ENCODE measurements around the gene MTHFD1L. TPM values are rescaled to one million over a fixed set of nuclear protein-coding genes. Genes with fewer than 3 reads are reported as not detected.

MTHFD1L gene
- total and polyA plus RNA-seq, 9 of the 15 experiments (the other 6 are each of a cell fraction or from before 2014, with no cell fraction given) = 20.9 to 128 (median 61.0) TPM

DNA sequence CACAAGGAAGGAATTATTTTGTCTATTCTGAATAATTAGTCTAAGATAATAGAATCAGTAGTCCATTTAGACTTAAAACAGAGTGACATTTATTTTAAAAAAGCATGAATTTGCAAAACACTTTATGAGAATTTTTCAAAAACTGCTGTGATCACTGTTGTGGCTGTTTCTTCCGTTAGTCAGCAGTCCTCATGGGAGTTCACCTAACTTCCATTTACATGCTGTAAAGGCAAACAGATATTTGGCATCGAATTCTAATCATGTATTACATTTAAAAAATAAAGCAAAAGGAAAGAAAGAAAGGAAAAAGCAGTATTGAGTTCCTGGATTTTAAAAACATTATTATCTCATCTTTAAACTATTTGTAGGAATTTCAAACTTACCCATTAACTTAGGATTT, 111.8 kb downstream of the MTHFD1L start:
- Histone ChIP-seq H3K4me3 (no peak overlapping the region), H3K4me2 (ENCODE audit: insufficient read depth, low read length) (no peak overlapping the region), H3K9ac (ENCODE audit: insufficient read depth in 1 of 2, low read depth in 2 of 2, low read length in 2 of 2) (no peak overlapping the region), H3K27me3 (ENCODE audit: control insufficient read depth in 2 of 2, insufficient read depth in 2 of 2, low read length in 2 of 2) (no peaks in the 10 kb centered on the region), H3K27ac (ENCODE audit: extremely low read depth, low read depth, low read length) (no peak overlapping the region), H3K9me1 (ENCODE audit: control insufficient read depth, insufficient read depth, low read length) (no peaks in the 10 kb centered on the region), H3K79me2 (ENCODE audit: control insufficient read depth, insufficient read depth, low read length) (no peaks in the 10 kb centered on the region), H3K36me3 (ENCODE audit: control insufficient read depth, insufficient read depth, low read length) (peaks cover 59% of the 10 kb centered on the region; the same call in 2 of the 3 replicates), H2AFZ (ENCODE audit: low read depth, low read length) (no peak overlapping the region), H4K20me1 (replicated peaks; ENCODE audit: control insufficient read depth, insufficient read depth, low read length) (no peaks in the 10 kb centered on the region), H3K4me1 (replicated peaks in 1 of 2; ENCODE audit: control insufficient read depth in 2 of 2, insufficient read depth in 2 of 2, low read length in 2 of 2) (no peaks in the 10 kb centered on the region), H3K9me3 (replicated peaks; ENCODE audit: control insufficient read depth, insufficient read depth, low read depth, low read length) (no peaks in the 10 kb centered on the region)
- no TSS peak for BruUV-seq (replicated peaks)
- POLR2A ChIA-PET = interaction anchor here (0.6 to 1.2 kb wide), 2 partner anchors 201 to 1992 kb away, joined by 3 to 4 read pairs; no protein-coding TSS in a partner anchor
- no peak for DNase-seq (ENCODE audit: extremely low read depth in 1 of 4, low spot score in 3 of 4)
- no peak for TF ChIP-seq ZNF140 (CRISPR knock-in tag; IDR thresholded peaks at IDR 0.05)
- peak; percentile 17; the same call in 1 of the 2 replicates for TF ChIP-seq MAFG (tag; conservative IDR thresholded peaks at IDR 0.05)
- 89% methylated on average over 2 of the region's 2 CpGs for WGBS (ENCODE audit: insufficient coverage, low coverage, missing lambda C conversion rate)
- in situ Hi-C loops (cut with MboI) (no loop called here), intact Hi-C loops (cut with micrococcal nuclease) (no loop called here)
- no peak for ATAC-seq
- CTCF ChIA-PET (ENCODE audit: low intra/inter-chr PET ratio) = no interaction called here
- no peak for FAIRE-seq

DNA sequence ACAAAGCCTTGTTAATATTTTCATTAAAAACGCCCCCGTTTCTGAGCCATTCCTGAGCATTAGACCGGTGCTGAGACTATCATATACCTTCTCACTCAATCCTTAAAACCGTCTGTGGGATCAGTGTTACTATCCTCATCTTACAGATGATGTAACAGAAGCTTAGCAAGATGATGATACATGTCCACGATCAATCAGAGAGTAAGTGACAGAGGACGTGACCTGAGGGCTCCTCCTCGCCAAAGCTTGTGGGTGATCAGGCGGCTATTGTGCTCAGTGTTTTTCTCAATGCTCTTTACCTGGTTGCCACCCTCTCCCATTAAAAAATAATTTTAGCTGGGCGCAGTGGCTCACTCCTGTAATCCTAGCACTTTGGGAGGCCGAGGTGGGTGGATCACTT, 113.1 kb downstream of the MTHFD1L start:
- ChIA-PET CTCF (ENCODE audit: low intra/inter-chr PET ratio) (no interaction called here), POLR2A (interaction anchor here (0.6 to 1.2 kb wide), 3 partner anchors 11 to 238 kb away, joined by 3 to 4 read pairs (median 3); no protein-coding TSS in a partner anchor)
- intact Hi-C loops (cut with micrococcal nuclease) = no loop called here
- H3K79me2 ChIP-seq (ENCODE audit: control insufficient read depth, insufficient read depth, low read length) = no peaks in the 10 kb centered on the region
- no peak for ATAC-seq
- H3K4me3 ChIP-seq = no peak overlapping the region
- in situ Hi-C loops (cut with MboI) = no loop called here
- no TSS peak for BruUV-seq (replicated peaks)
- H3K27me3 ChIP-seq (ENCODE audit: control insufficient read depth in 2 of 2, insufficient read depth in 2 of 2, low read length in 2 of 2) = no peaks in the 10 kb centered on the region
- H3K4me2 ChIP-seq (ENCODE audit: insufficient read depth, low read length) = no peak overlapping the region
- H4K20me1 ChIP-seq (replicated peaks; ENCODE audit: control insufficient read depth, insufficient read depth, low read length) = no peaks in the 10 kb centered on the region
- H3K36me3 ChIP-seq (ENCODE audit: control insufficient read depth, insufficient read depth, low read length) = peaks cover 58% of the 10 kb centered on the region; the same call in 2 of the 3 replicates
- no peak overlapping the region for H2AFZ ChIP-seq (ENCODE audit: low read depth, low read length)
- H3K9me3 ChIP-seq (replicated peaks; ENCODE audit: control insufficient read depth, insufficient read depth, low read depth, low read length) = no peaks in the 10 kb centered on the region
- no peak for DNase-seq (ENCODE audit: extremely low read depth in 1 of 4, low spot score in 3 of 4)
- peak; percentile 19 for FAIRE-seq
- H3K27ac ChIP-seq (ENCODE audit: extremely low read depth, low read depth, low read length) = no peak overlapping the region
- WGBS (ENCODE audit: insufficient coverage, low coverage, missing lambda C conversion rate) = 82% methylated on average over 10 of the region's 10 CpGs
- H3K4me1 ChIP-seq (replicated peaks in 1 of 2; ENCODE audit: control insufficient read depth in 2 of 2, insufficient read depth in 2 of 2, low read length in 2 of 2) = no peaks in the 10 kb centered on the region
- H3K9ac ChIP-seq (ENCODE audit: insufficient read depth in 1 of 2, low read depth in 2 of 2, low read length in 2 of 2) = no peak overlapping the region
- no peaks in the 10 kb centered on the region for H3K9me1 ChIP-seq (ENCODE audit: control insufficient read depth, insufficient read depth, low read length)
- TF ChIP-seq ZNF766 (CRISPR knock-in tag; conservative IDR thresholded peaks at IDR 0.05) (no peak), ILF3 (IDR thresholded peaks at IDR 0.05; ENCODE audit: borderline replicate concordance) (no peak), GTF2F1 (IDR thresholded peaks at IDR 0.05; ENCODE audit: low read depth, low read length) (no peak), PPARD (CRISPR knock-in tag; IDR thresholded peaks at IDR 0.05) (no peak)
- TF ChIP-seq, protein P1, sequence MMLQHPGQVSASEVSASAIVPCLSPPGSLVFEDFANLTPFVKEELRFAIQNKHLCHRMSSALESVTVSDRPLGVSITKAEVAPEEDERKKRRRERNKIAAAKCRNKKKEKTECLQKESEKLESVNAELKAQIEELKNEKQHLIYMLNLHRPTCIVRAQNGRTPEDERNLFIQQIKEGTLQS (IDR thresholded peaks at IDR 0.05) = no peak
- TF ChIP-seq, protein P1 (CRISPR knock-in tag; conservative IDR thresholded peaks at IDR 0.05) = no peak
- TF ChIP-seq, protein P2, sequence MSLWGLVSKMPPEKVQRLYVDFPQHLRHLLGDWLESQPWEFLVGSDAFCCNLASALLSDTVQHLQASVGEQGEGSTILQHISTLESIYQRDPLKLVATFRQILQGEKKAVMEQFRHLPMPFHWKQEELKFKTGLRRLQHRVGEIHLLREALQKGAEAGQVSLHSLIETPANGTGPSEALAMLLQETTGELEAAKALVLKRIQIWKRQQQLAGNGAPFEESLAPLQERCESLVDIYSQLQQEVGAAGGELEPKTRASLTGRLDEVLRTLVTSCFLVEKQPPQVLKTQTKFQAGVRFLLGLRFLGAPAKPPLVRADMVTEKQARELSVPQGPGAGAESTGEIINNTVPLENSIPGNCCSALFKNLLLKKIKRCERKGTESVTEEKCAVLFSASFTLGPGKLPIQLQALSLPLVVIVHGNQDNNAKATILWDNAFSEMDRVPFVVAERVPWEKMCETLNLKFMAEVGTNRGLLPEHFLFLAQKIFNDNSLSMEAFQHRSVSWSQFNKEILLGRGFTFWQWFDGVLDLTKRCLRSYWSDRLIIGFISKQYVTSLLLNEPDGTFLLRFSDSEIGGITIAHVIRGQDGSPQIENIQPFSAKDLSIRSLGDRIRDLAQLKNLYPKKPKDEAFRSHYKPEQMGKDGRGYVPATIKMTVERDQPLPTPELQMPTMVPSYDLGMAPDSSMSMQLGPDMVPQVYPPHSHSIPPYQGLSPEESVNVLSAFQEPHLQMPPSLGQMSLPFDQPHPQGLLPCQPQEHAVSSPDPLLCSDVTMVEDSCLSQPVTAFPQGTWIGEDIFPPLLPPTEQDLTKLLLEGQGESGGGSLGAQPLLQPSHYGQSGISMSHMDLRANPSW (CRISPR knock-in tag; IDR thresholded peaks at IDR 0.05) = no peak
- TF ChIP-seq, protein P3, sequence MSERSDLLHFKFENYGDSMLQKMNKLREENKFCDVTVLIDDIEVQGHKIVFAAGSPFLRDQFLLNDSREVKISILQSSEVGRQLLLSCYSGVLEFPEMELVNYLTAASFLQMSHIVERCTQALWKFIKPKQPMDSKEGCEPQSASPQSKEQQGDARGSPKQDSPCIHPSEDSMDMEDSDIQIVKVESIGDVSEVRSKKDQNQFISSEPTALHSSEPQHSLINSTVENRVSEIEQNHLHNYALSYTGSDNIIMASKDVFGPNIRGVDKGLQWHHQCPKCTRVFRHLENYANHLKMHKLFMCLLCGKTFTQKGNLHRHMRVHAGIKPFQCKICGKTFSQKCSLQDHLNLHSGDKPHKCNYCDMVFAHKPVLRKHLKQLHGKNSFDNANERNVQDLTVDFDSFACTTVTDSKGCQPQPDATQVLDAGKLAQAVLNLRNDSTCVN (CRISPR knock-in tag; IDR thresholded peaks at IDR 0.05) = no peak

Data from K562 (cell line).